HG02763 (cell line): ENCODE measurements around the gene MORN1.

Experiments
- ATAC-seq: cut with Tn5 transposase; IDR thresholded peaks from one replicate; pipeline ENCODE4 v1.9.1; 2021; ENCODE audit warnings: mild to moderate bottlenecking, moderate library complexity; ENCODE audit not compliant: unreplicated experiment

Gene MORN1

DNA sequence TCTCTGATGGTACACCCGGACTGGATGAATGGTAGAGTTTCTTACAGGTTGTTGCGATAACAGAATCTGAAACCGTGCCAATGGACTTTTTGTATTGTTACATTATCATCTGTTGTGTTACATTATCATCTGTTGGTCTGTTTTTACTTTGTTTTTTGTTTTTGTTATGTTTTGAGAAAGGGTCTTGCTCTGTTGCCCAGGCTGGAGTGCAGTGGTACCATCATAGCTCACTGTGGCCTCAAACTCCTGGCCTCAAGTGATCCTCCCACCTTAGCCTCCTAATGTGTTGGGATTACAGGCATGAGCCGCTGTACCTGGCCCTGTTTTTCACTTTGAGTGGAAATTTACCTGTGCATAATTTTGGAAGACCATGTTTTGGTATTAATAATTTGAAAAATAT, 31.2 kb upstream of the MORN1 start:
- no peak for ATAC-seq

GRCh38 chr1:2419416-2419815, 28.1 kb upstream of the MORN1 start:
- no peak for ATAC-seq

GRCh38 chr1:2418791-2419320, 27.5 kb upstream of the MORN1 start:
- ATAC-seq, result no peak

- ATAC-seq, result no peak
These were observed 26.5 kb upstream of the MORN1 start for GRCh38 chr1:2417833-2418225.

- no peak for ATAC-seq
These were observed 25.9 kb upstream of the MORN1 start for GRCh38 chr1:2417083-2417832.

- ATAC-seq, result no peak
These were observed 25.0 kb upstream of the MORN1 start for GRCh38 chr1:2416403-2416802.

- ATAC-seq, result no peak
These were observed 24.5 kb upstream of the MORN1 start for GRCh38 chr1:2415801-2416208.

- ATAC-seq, result no peak
These were observed 24.0 kb upstream of the MORN1 start for GRCh38 chr1:2415337-2415736.

DNA sequence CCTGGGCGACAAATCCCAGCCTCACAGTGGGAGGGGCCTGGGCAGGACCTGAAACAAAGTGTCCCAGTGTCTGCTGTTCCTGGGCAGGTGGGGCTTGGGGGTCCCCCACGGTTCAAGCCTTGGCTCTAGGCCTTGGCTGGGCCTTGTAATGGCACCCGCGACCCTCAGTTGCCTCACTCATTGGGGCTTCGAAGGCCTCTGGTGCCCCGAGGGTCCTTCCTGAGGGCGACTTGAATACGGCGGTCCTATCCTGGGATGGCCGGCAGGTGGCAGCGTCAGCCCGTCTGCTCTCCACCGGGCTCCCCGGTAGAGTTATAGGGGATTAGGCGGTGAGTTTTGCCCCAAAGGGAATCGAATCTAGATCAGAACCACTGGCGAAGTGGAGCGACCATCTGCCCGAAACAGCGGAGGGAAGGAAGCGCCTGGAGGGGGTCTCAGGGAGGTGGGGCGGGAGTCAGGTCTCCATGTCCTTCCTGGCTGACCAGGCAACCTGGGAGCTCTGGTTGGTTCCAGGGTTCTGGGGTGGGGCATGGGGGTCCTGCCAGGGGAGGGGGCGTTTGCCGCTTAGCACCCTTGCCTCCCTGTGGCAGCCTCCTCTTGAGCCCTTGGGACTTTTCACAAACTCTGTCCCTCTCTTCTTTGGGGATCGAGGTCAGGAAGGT, 23.1 kb upstream of the MORN1 start:
- no peak for ATAC-seq

DNA sequence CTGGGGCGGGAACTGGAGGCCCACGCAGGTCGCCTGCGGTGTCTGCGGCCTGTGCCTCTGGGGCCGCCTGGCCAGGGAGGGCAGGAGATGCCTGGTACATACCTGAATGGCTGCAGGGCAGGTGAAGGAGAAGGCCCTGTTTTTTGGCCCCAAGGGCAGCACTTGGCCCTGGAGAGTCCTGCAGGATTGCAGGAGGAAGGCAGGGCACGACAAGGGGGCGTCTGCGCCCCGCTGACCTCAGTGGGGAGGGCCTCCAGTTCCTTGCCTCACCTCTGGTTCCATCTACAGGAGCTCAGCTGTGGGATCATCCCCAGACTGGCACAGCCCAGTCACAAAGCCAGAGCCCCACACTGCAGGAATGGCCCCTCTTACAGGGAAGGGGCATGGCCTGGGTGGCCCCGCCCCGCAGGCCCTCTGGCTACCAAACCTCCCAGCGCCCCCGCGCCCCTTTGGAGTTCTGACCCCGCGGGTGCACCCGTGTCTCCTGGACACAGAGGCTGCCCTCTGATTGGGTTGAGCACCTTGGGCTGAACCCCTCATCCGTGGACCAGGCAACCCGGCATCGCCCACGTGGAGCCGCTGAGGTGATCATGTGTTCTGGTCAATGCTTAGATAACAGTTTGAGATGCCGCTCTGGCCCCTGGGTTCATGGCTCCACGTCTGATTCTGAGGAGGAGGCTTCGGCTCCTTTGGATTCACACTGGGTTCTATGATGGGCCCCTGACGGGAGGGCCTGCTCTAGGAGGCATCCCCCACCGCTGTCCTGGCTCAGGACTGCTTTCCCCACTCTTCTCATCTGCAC, 22.3 kb upstream of the MORN1 start:
- ATAC-seq, result no peak

DNA sequence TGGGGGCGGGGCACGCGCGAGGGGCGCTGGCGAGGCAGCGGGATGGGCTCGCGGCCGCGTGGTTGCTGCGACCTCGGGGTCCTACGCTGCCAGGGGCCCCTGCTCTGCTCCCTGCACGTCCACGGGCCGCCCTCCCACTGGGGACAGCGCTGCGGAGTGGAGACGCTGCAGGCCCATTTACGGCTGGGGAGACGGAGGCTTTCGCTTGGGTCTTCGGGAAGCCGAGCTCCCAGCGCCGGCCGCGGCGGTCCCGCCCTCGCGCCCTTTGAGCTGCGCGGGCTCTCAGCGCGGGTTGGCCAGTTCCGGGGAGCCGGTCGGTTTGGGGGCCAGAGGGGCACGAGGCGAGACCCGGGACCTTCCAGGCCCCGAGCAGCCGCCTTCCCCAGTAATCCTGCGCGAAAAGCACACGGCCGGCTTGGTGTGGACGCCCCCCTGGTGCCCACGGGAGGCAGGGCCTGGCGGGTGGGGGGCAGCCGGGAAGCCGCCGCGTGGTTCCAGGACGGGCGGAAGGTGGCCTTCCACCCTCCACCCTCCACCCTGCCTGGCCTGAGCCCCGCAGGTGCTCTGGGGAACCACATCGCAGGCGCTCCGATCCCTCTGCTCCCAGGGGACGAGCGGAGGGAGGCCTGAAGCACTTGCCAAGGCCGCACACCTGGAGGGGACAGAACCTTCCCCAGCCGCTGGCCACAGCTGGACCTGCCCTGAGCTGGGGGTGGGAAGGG, 21.6 kb upstream of the MORN1 start:
- ATAC-seq, result peak; percentile 9

DNA sequence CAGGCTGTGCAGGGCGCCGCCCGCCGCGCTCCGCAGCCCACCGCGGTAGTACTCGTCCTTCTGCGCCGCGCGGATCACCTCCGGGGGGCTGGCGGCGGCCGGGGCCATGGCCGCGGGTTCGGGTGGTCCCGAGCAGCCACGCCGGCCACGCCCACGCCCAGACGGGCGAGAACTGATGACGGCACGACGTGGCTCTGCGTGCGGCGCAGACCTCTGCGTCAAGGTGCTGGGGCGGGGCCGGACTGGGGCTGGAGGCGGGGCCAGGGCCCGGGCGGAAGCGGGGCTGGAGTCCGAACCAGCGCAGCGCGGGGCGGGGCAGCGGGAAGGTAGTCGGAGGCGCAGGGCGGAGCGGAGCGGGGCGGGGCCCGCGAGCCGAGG, 21.0 kb upstream of the MORN1 start, which contains the start of gene PEX10:
PEX10 (minus strand) TSS at position 170 of the 378 bp plus-strand sequence; CDS start at position 108, 62 bp downstream.
- ATAC-seq, result peak; percentile 76

- ATAC-seq, result peak; percentile 28
These were observed 20.5 kb upstream of the MORN1 start for GRCh38 chr1:2411801-2412394.

DNA sequence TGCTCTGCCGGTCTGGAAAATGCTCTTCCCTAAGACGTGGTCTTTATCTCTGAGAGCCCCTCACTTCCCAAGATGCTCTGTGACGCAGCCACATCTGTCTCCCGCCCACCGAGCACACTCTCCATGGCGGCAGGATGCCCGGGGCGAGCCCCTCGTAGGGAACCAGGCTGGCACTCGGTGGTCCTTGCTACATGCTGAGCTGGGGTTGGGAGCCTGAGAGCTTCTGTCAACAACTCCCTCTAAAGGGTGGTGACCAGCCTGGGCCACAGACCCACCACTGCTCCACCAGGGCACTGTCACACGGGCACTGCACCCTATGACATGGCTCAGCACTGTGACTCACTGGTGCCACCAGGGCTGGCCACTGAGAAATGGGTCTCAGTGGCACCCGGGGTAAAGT, 18.4 kb upstream of the MORN1 start:
- no peak for ATAC-seq

- no peak for ATAC-seq
These were observed 17.5 kb upstream of the MORN1 start for GRCh38 chr1:2408859-2409276.

- ATAC-seq, result no peak
These were observed 17.1 kb upstream of the MORN1 start for GRCh38 chr1:2408456-2408855.

DNA sequence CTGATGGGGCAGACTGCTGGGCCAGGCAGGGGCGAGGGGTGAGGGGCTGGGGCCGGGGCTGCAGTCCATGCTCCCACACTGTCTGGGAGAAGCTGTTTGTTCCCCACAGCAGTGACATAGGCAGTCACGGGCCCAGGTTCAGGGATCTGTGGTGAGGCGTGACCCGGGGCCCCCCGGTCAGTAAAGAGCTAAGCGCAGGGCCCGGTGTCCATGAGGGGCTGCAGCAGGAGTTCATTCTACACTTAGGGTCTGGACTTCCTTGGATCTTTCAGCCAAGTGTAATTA, 16.6 kb upstream of the MORN1 start:
- ATAC-seq, result no peak

DNA sequence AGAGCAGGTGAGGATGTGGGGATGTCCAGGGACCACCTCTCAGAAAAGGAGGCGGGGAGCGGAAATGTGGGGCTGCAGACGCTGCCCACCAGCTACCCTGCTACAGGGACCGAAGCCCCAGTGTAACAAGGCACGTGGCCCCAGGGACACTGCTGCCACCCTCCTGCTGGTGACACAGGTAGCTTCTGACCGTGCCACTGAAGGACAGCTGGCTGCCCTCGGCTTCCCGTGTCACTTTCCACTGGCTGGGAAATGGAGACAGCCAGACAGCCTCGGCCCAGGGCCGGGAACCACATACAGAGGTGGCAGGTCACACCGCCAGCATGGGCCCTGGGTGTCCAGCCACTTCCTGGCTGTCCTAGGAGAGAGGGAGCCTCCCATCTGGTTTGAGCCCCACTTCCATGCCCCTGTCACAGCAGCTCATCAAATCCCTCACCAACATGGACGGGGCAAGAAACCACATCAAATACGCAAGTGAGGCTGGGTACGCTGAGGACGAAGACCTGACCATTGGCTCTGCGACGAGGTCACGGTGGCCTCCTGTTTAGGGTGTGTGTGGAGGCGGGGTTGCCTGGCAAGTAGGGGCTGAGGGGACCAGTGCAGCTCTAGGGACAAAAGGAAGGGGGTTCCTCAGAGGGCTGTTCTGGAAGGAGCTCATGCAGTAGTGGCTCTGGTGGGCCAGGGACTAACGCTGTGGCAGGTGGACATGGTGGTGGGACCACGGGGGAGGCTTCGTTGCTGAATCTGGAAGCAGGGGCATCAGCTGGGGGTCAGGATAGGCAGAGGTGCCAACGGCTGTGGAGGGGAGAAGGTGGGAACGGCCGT, 16.0 kb upstream of the MORN1 start:
- ATAC-seq, result no peak

- no peak for ATAC-seq
These were observed 15.2 kb upstream of the MORN1 start for GRCh38 chr1:2406451-2407041.
